GM18909 (cell line): ENCODE measurements around the gene TNIP1.

Source experiments
- ATAC-seq: cut with Tn5 transposase; IDR thresholded peaks from one replicate; pipeline ENCODE4 v1.9.1; 2021; ENCODE audit warnings: mild to moderate bottlenecking; ENCODE audit not compliant: unreplicated experiment, poor library complexity

The TNIP1 gene

GRCh38 chr5:151047814-151048425, 32.9 kb downstream of the TNIP1 start:
- ATAC-seq, result peak; percentile 70

- no peak for ATAC-seq
Measured at GRCh38 chr5:151042453-151043093, 38.3 kb downstream of the TNIP1 start.

- ATAC-seq, result no peak
Measured at GRCh38 chr5:151041577-151042268, 39.1 kb downstream of the TNIP1 start.

- ATAC-seq, result no peak
Measured at GRCh38 chr5:151040211-151040747, 40.6 kb downstream of the TNIP1 start.

- no peak for ATAC-seq
Measured at GRCh38 chr5:151039665-151040064, 41.2 kb downstream of the TNIP1 start.

GRCh38 chr5:151038801-151039238, 42.0 kb downstream of the TNIP1 start:
- no peak for ATAC-seq

GRCh38 chr5:151038412-151038745, 42.5 kb downstream of the TNIP1 start:
- ATAC-seq, result no peak

- no peak for ATAC-seq
Measured at GRCh38 chr5:151037561-151038411, 43.0 kb downstream of the TNIP1 start.

- no peak for ATAC-seq
Measured at GRCh38 chr5:151036556-151036955, 44.3 kb downstream of the TNIP1 start.

GRCh38 chr5:151034422-151035379, 46.1 kb downstream of the TNIP1 start:
- ATAC-seq, result no peak

- no peak for ATAC-seq
Measured at GRCh38 chr5:151033217-151033934, 47.5 kb downstream of the TNIP1 start.

- no peak for ATAC-seq
Measured at GRCh38 chr5:151031554-151031953, 49.3 kb downstream of the TNIP1 start.

- no peak for ATAC-seq
Measured at GRCh38 chr5:151030379-151030778, 50.5 kb downstream of the TNIP1 start.

GRCh38 chr5:151030056-151030336, 50.8 kb downstream of the TNIP1 start:
- no peak for ATAC-seq

GRCh38 chr5:151029179-151030055, 51.4 kb downstream of the TNIP1 start:
- ATAC-seq, result no peak

- ATAC-seq, result no peak
Measured at GRCh38 chr5:151028717-151029116, 52.1 kb downstream of the TNIP1 start.

- ATAC-seq, result no peak
Measured at GRCh38 chr5:151027961-151028479, 52.8 kb downstream of the TNIP1 start.

GRCh38 chr5:151026679-151027078, 54.2 kb downstream of the TNIP1 start:
- ATAC-seq, result no peak
